Measurements from ENCODE around the gene HS3ST5.
"Not testable (repeated sequence)": the region's sequence is repeated elsewhere in the genome, so short reads cannot be mapped to it uniquely, and the experiment has no call there.

HS3ST5 gene

DNA sequence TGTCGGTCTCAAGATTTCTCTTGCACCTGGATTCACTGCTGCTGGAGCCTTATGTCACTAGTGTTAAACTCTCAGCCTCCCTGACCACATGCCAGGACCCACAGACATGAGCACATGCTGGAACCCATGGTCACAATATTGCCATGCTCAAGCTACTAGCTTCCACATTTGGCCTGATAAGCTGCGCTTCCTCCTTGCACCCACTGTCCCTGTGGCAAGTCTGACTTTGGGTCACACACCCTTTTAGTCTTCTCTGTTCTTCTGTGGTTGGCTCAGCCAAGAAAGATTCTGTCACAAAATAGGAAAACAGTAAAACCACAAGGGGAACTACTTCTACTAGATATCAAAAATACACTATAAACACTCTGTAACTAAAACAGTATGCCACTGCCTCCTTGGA lies 303.0 kb downstream of the HS3ST5 start:
- DNase-seq = no peak

DNA sequence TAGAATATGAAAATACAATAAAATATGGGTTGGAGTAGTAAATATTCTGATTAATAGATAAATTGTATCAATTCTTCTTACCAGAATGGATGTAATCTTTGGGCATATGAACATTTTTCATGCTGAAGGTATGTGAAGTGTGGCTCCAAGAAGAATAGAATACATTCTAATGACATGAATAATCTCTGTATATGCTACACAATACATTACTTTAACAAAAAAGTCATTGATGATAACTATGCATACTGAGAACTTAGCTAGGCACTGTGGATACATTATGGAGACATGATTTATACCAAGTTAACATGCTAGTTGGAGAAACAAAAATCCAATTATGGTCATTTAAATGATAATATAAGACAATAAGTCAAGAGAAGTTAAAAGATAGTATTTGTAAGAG lies 309.2 kb downstream of the HS3ST5 start:
- no peak for DNase-seq

DNA sequence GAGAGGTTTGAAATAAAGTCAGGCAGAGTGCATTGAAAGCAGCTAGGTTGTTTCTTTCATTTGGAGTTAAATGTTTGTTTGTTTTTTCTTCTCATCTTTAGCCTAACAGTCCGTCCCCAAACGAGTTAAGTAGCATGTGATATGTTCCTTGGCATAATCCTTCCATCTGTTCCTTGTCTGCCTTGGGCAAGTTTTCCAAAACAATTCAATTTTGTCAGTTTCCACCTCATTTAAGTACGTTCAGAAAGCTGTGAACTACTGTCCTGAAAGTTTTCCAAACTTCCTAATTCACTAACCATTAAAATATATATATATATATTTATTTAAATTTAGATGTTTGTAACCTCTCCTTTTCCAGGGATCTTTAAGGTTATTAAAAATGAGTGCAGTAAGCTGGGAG lies 310.1 kb downstream of the HS3ST5 start:
- no peak for DNase-seq

DNA sequence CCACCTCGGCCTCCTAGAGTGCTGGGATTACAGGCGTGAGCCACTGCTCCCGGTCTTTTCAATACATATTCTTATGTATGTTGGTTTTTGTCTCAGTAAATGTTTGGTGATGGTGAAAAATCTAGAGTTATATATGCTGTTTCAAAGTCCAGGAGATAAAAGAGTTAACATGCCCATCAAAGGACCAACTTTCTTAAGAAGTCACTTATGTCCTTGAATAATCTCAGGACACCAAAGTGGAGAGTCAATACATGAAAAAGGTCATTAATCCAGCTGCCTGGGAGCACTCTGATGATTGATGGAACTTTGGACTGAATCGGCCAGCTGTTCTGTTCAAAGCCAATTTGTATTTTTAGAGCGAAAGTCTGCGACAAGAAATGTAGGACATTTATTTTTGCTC lies 312.1 kb downstream of the HS3ST5 start:
- no peak for DNase-seq

- DNase-seq = no peak
Measured at GRCh38 chr6:114024746-114025145, 318.1 kb downstream of the HS3ST5 start.

DNA sequence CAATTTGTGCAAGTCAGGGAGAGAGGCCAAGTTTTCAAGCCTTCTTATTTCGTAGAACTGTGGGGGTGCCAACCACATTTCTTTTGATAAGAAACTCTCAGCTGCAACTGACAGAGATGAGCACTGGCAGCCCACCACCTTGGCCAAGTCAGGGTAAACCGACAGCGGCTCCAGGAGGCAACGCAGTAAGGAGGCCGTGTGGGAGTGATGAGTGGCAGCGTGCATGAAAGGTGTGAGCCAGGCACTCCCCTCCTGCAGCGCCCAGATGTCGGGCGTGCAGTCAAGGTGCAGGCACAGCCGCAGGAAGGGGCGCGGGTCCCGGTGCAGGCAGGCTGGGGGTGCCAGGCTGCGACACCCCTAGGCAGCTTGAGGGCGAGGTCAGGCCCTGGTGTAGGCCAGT lies 322.6 kb downstream of the HS3ST5 start:
- no peak for DNase-seq

GRCh38 chr6:114017146-114017545 lies 325.7 kb downstream of the HS3ST5 start:
- DNase-seq = not testable (repeated sequence)

GRCh38 chr6:114014106-114014505 lies 328.7 kb downstream of the HS3ST5 start:
- not testable (repeated sequence) for DNase-seq

DNA sequence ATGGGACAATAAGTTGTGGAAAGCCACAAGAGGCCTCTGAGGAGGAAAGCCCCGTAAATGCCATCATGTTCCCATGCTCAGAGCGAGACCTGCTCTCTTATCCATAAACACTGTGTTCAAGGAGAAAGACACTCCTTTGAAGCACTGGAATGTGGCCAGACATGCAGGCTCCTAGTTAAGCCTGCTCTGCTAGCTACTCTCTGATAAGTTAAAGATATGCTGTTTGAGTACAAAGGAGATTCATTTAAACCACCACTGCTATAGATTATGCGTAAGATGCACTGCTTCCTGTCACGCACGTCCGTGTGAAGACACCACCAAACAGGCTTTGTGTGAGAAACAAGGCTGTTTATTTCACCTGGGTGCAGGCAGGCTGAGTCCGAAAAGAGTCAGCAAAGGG lies 331.3 kb downstream of the HS3ST5 start:
- not testable (repeated sequence) for DNase-seq

GRCh38 chr6:114010540-114010939 lies 332.3 kb downstream of the HS3ST5 start:
- DNase-seq = no peak

- DNase-seq = no peak
Measured at GRCh38 chr6:114009192-114009591, 333.6 kb downstream of the HS3ST5 start.

- DNase-seq = no peak
Measured at GRCh38 chr6:114008331-114008730, 334.5 kb downstream of the HS3ST5 start.

- DNase-seq = no peak
Measured at GRCh38 chr6:114007516-114007915, 335.3 kb downstream of the HS3ST5 start.

All from activated CD4-positive, alpha-beta T cell treated with anti-CD3 and anti-CD28 coated beads for 1 hour (primary cell).